Epithelial cell of esophagus (primary cell): ENCODE data around the gene CCN6.
"Not testable (repeated sequence)": the region's sequence is repeated elsewhere in the genome, so short reads cannot be mapped to it uniquely, and the experiment has no call there.

Experiments
- DNase-seq: peaks from one replicate; pipeline ENCODE4 v3.0.0; 2010; ENCODE audit warnings: low read depth
- H3K4me3 ChIP-seq: 2 replicates; pipeline ENCODE4 v1.5.1; 2011; ENCODE audit warnings: mild to moderate bottlenecking, low read length, control low read depth
- TF ChIP-seq, protein P1 (sequence below): IDR thresholded peaks from 2 replicates; pipeline ENCODE4 v1.5.1; 2011; ENCODE audit warnings: low read depth, mild to moderate bottlenecking, low read length, control low read depth, inconsistent platforms; ENCODE audit not compliant: insufficient read depth; ENCODE audit errors: missing control alignments

The CCN6 gene

DNA sequence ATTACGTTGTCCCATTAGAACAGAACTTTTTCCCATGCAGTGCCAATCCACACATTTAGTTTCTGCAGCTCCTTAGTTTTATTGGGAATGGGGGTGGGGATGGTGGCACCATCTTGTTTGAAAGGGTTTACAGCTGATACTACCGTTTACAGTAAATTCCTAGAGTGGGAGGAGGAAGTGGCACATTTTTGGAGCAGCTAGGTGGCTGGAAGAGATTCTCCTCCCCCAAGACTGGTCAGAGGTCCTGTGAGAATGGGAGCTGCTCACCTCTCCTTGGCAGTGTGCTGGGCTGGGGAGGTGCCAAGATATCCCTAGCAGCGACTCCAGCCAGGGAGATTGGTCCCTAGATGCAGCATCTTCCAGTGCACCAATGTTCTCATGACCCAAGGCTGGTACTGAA is 12.4 kb upstream of the CCN6 start:
- H3K4me3 ChIP-seq = no peak overlapping the region
- TF ChIP-seq, protein P1, sequence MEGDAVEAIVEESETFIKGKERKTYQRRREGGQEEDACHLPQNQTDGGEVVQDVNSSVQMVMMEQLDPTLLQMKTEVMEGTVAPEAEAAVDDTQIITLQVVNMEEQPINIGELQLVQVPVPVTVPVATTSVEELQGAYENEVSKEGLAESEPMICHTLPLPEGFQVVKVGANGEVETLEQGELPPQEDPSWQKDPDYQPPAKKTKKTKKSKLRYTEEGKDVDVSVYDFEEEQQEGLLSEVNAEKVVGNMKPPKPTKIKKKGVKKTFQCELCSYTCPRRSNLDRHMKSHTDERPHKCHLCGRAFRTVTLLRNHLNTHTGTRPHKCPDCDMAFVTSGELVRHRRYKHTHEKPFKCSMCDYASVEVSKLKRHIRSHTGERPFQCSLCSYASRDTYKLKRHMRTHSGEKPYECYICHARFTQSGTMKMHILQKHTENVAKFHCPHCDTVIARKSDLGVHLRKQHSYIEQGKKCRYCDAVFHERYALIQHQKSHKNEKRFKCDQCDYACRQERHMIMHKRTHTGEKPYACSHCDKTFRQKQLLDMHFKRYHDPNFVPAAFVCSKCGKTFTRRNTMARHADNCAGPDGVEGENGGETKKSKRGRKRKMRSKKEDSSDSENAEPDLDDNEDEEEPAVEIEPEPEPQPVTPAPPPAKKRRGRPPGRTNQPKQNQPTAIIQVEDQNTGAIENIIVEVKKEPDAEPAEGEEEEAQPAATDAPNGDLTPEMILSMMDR = no peak
- no peak for DNase-seq

DNA sequence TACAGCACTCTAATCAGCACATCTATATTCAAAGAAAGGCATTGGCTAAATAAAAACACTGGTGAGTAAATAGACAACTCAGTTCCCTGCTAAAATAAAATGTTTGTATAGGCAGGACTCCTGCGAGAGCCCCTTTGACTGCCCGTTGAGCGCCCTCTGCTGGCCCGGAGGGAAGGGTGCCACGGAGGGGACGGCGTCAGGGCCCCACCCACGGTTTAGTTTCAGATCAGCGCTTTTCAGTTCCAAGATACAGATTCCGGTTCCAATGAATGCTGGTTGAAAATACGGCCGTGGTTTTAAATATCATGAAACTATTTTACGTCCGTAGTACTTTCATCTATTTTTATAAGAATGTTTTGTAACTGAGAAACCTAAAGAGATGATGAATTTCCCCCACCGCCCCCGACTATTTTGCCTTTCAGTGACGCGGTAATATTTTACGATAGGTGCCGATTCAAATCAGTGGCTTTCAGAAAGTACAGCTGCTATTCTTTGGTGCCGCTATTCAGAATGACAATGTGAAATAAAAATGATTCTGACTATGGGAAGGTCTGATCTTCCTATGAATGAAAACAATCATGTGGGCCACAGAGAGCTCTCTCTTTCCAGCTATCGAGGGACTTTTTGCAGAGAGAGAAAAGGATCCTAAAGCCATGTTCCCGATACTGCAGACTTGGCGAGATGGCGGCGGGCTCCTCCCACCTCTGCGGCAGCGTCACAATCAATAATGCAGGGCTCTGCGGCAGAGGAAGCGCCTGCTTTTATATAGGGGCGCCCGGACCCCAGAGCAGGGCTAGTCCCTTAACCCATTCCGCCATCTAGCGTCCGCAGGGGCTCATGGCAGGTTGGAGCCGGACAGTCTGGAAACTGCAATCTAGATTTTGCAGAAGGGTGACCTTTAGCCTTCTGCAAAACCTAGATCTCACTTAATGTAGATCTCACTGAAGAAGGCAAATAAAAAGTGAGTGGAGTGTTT is 10.6 kb upstream of the CCN6 start:
- TF ChIP-seq, protein P1 = peak; percentile 97
- H3K4me3 ChIP-seq = peak overlapping the region; percentile 82

DNA sequence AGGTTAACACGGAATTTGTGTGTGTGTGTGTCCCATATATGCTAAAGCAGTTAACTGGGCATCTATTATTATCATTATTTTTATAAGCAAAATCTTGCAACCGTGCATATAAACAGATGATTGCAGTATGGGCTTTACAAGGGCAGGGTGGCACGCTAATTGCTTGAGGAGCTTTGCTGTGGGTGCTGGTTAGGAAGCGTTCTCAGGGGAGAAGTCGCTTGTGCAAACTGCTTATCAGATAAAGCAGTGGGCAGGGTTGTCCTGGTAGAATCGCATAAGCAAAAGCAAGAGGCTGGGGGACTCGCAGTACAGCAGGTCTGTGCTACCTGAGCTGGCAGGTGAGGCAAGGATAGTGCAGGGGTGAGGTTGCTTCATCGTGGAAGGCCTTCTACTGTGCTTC is 9.7 kb upstream of the CCN6 start:
- no peak overlapping the region for H3K4me3 ChIP-seq
- TF ChIP-seq, protein P1 = no peak
- no peak for DNase-seq

More for the DNA sequence above, 10.6 kb upstream of the CCN6 start:
- DNase-seq = peak; percentile 83

DNA sequence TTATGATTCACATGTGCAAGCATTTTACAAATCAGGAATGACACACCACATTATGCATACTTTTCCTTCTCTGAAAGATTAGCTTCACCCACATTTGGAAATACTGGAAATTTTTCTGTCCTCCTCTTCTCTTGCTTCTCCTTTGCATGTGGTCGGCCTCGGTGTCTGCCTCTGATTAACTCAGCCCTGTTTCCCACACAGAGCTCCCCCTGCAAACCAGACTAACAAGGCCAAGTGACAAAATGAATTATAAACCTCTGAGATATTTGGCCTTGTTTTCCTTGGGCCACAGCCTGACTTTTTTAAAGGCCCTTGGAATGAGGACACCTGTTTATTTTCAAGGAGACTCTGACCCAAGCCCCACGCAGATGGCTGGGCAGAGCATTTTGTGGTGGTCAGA is 9.0 kb upstream of the CCN6 start:
- peak; percentile 45 for DNase-seq
- TF ChIP-seq, protein P1 = no peak
- no peak overlapping the region for H3K4me3 ChIP-seq

DNA sequence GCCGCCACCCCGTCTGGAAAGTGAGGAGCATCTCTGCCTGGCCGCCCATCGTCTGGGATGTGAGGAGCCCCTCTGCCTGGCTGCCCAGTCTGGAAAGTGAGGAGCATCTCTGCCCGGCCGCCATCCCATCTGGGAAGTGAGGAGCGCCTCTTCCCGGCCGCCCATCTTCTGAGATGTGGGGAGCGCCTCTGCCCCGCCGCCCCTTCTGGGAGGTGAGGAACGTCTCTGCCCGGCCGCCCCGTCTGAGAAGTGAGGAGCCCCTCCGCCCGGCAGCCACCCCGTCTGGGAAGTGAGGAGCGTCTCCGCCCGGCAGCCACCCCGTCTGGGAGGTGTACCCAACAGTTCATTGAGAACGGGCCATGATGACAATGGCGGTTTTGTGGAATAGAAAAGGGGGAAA is 6.4 kb upstream of the CCN6 start:
- not testable (repeated sequence) for DNase-seq, H3K4me3 ChIP-seq

DNA sequence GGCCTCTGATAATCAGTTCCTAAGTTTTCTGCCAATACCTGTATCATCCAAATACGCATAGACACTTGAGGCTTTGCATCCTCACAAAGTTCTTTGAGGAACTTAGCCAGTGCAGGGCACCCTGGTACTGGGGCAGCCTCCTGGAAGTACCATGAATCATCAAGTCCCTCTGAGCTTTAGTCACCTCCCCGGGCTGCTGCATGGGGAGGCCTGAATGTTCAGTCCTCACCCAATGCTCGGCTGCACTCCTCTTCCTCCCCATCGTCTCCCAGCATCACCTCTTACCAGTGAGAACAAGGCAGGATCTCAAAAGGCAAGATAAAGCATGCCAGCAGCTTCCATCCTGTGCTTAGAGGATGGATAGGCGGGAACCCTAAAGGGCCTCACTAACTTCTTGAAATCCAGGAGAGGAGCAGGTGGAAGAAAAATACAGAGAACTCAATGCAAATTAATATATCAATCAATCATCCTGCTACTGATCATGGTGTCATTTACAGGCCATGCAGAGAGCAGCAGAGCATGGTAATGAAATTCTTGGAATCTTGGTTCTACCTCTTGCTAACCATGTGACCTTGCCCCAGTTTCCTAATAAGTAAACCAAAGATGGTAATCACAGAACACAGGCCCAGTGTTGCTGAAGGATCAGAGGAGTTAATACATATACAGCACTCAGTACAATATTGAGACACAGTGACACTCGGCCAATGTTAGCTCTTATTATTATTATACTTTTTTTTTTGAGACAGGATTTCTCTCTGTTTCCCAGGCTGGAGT is 4.7 kb upstream of the CCN6 start:
- TF ChIP-seq, protein P1 = no peak
- peak; percentile 53 for DNase-seq
- H3K4me3 ChIP-seq = no peak overlapping the region

DNA sequence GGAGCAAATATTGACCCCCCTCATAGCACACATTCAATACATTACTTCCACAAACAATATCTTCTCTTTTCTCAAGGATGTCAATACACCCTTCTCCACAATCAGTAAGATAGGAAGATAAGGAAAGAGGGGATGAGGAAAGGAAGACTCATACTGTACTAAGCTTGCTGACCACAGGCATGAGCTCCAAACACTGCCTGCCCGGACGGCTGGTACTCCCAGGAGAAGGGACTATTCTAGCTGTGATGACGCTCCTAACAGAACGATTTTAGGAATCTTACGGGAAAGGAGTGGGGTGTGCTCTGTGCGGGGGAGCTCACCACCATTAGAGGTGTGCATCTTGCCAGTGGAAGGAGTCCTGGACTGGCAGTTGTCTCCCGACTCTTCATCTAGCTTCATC is 3.9 kb upstream of the CCN6 start:
- TF ChIP-seq, protein P1 = no peak
- no peak overlapping the region for H3K4me3 ChIP-seq
- DNase-seq = no peak
